Measurements from ENCODE around the gene NHS. TPM values are rescaled to one million over a fixed set of nuclear protein-coding genes. Genes with fewer than 3 reads are reported as not detected.

NHS gene
- total and polyA plus RNA-seq, 10 donors, result 0.32 to 3.1 (median 2.1) TPM

DNA sequence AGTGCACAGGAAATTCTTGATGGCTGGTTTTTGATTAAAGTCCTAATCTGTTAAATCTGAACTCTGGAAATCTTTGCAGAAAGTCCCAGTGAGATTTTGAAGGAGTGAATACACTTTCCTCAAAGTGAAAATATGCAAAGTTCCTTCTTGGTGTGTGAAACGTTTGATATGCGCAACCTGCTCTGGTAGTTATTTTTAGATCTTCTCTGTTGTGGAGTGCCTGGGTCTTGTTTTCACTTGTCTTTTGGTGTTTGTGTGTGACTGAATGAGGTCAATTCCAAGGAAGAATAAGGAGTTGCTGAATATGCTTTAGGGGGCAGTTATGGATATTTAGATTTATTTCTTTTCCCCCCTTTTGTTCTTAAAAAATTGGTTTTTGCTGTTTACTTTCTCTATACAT lies 404.0 kb downstream of the NHS start:
- Histone ChIP-seq H3K4me3 (no peak overlapping the region), H3K4me1 (no peaks in the 10 kb centered on the region), H3K27ac (no peak overlapping the region), H3K27me3 (replicated peaks in 1 of 7) (peaks cover 0 to 5% (median 0%) of the 10 kb centered on the region in 7 donors), H3K9me3 (peaks cover 0 to 14% (median 0%) of the 10 kb centered on the region in 8 donors), H3K36me3 (no peaks in the 10 kb centered on the region)
- no peak for TF ChIP-seq POLR2A (IDR thresholded peaks at IDR 0.05)
- intact Hi-C loops (cut with DNase I; ENCODE audit: low total_unique reads), result no loop called here
- WGBS, 5 donors, result 3 to 71% (median 33%) methylated on average over 2 of the region's 2 CpGs
- no peak for DNase-seq

- peaks cover 0 to 14% (median 0%) of the 10 kb centered on the region in 8 donors for H3K9me3 ChIP-seq
- TF ChIP-seq, protein P1, sequence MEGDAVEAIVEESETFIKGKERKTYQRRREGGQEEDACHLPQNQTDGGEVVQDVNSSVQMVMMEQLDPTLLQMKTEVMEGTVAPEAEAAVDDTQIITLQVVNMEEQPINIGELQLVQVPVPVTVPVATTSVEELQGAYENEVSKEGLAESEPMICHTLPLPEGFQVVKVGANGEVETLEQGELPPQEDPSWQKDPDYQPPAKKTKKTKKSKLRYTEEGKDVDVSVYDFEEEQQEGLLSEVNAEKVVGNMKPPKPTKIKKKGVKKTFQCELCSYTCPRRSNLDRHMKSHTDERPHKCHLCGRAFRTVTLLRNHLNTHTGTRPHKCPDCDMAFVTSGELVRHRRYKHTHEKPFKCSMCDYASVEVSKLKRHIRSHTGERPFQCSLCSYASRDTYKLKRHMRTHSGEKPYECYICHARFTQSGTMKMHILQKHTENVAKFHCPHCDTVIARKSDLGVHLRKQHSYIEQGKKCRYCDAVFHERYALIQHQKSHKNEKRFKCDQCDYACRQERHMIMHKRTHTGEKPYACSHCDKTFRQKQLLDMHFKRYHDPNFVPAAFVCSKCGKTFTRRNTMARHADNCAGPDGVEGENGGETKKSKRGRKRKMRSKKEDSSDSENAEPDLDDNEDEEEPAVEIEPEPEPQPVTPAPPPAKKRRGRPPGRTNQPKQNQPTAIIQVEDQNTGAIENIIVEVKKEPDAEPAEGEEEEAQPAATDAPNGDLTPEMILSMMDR (IDR thresholded peaks at IDR 0.05 in 8 of 11, conservative IDR thresholded peaks at IDR 0.05 in 3 of 11), result no peak
- no peak for TF ChIP-seq POLR2A (IDR thresholded peaks at IDR 0.05)
- no peak for TF ChIP-seq POLR2AphosphoS5 (IDR thresholded peaks at IDR 0.05)
- 83 to 90% (median 86%) methylated on average over 4 of the region's 4 CpGs for WGBS, 5 donors
- H3K4me1 ChIP-seq, result no peaks in the 10 kb centered on the region
- H3K36me3 ChIP-seq, result no peaks in the 10 kb centered on the region
- no peak for DNase-seq
- H3K27me3 ChIP-seq (replicated peaks in 1 of 7), result peaks cover 0 to 5% (median 0%) of the 10 kb centered on the region in 7 donors
- no peak overlapping the region for H3K27ac ChIP-seq
- no peak overlapping the region for H3K4me3 ChIP-seq
- intact Hi-C loops (cut with DNase I; ENCODE audit: low total_unique reads), result no loop called here
These were observed 404.4 kb downstream of the NHS start for GRCh38 chrX:17779434-17779833.

Small RNAs within 50 kb of the gene (microRNA-seq; reads per million reads assigned to microRNA genes)
- gene MIR4768, result 0 to 0.28 (median 0) reads per million in 3 donors

Small RNAs within 50 kb of the gene (small RNA-seq; reads per million reads assigned to genes)
- gene MIR4768 (0 reads per million in 4 donors), gene RF01210 (0 reads per million in 4 donors)
